SK-N-SH treated with all-trans-retinoic acid at 6 μM for 48 hours (cell line): ENCODE data around the gene LRRC4C.

ENCODE experiments used
- ATAC-seq: fragments of 200-7000 bp; cut with Tn5 transposase; 3 replicates; pipeline ENCODE4 v1.9.1; 2020; ENCODE audit warnings: mild to moderate bottlenecking, moderate library complexity
- ARNTL ChIP-seq: fragments of 450-650 bp; formaldehyde crosslinking; IDR thresholded peaks from 2 replicates; pipeline ENCODE4 v1.5.0; 2020; ENCODE audit warnings: low read depth, mild to moderate bottlenecking, moderate library complexity, borderline replicate concordance
- BACH2 ChIP-seq: fragments of 250-450 bp; sonication (Bioruptor Pico); IDR thresholded peaks from 2 replicates; pipeline ENCODE4 v1.9.0; 2021; ENCODE audit warnings: mild to moderate bottlenecking, borderline replicate concordance
- CSDC2 ChIP-seq: fragments of 250-450 bp; sonication (Bioruptor Pico); IDR thresholded peaks from 2 replicates; pipeline ENCODE4 v1.5.0; 2020; ENCODE audit warnings: mild to moderate bottlenecking, moderate library complexity
- ESRRG ChIP-seq: fragments of 250-450 bp; sonication (Bioruptor Pico); IDR thresholded peaks from 2 replicates; pipeline ENCODE4 v1.6.1; 2021; ENCODE audit warnings: mild to moderate bottlenecking
- GLIS3 ChIP-seq: fragments of 250-450 bp; sonication (Bioruptor Pico); IDR thresholded peaks from 2 replicates; pipeline ENCODE4 v1.5.0; 2020; ENCODE audit warnings: mild to moderate bottlenecking, moderate library complexity
- ISL1 ChIP-seq: fragments of 250-450 bp; sonication (Bioruptor Pico); IDR thresholded peaks from 2 replicates; pipeline ENCODE4 v2.1.2; 2022; ENCODE audit warnings: mild to moderate bottlenecking, moderate library complexity
- OSR1 ChIP-seq: fragments of 250-450 bp; sonication (Bioruptor Pico); IDR thresholded peaks from 2 replicates; pipeline ENCODE4 v1.8.0; 2022; ENCODE audit warnings: moderate library complexity, mild to moderate bottlenecking, inconsistent platforms
- RARB ChIP-seq: fragments of 250-450 bp; sonication (Bioruptor Pico); IDR thresholded peaks from 2 replicates; pipeline ENCODE4 v1.8.0; 2021; ENCODE audit warnings: mild to moderate bottlenecking, moderate library complexity
- SNAI2 ChIP-seq: fragments of 250-450 bp; sonication (Bioruptor Pico); IDR thresholded peaks from 2 replicates; pipeline ENCODE4 v1.5.0; 2020; ENCODE audit warnings: mild to moderate bottlenecking, moderate library complexity
- TCF4 ChIP-seq: fragments of 250-450 bp; sonication (Bioruptor Pico); IDR thresholded peaks from 2 replicates; pipeline ENCODE4 v1.8.0; 2021; ENCODE audit warnings: mild to moderate bottlenecking, moderate library complexity, borderline replicate concordance
- TOX ChIP-seq: fragments of 250-450 bp; sonication (Bioruptor Pico); IDR thresholded peaks from 2 replicates; pipeline ENCODE4 v1.8.0; 2021; ENCODE audit warnings: mild to moderate bottlenecking, moderate library complexity, borderline replicate concordance
- ZC3H10 ChIP-seq: fragments of 250-450 bp; sonication (Bioruptor Pico); IDR thresholded peaks from 2 replicates; pipeline ENCODE4 v1.5.1; 2021; ENCODE audit warnings: mild to moderate bottlenecking, moderate library complexity
- ZFP30 ChIP-seq: fragments of 450-650 bp; formaldehyde crosslinking; IDR thresholded peaks from 2 replicates; pipeline ENCODE4 v1.5.0; 2022; ENCODE audit warnings: mild to moderate bottlenecking, moderate library complexity
- ZNF565 ChIP-seq: fragments of 450-650 bp; formaldehyde crosslinking; conservative IDR thresholded peaks from 2 replicates; pipeline ENCODE4 v1.5.0; 2020; ENCODE audit warnings: low read depth, mild to moderate bottlenecking, moderate library complexity
- ZNF8 ChIP-seq: fragments of 450-650 bp; formaldehyde crosslinking; IDR thresholded peaks from 2 replicates; pipeline ENCODE4 v1.5.0; 2020; ENCODE audit warnings: mild to moderate bottlenecking, moderate library complexity
- TF ChIP-seq, protein P1 (sequence below): fragments of 250-450 bp; sonication (Bioruptor Pico); IDR thresholded peaks from 2 replicates; pipeline ENCODE4 v1.5.1; 2020; ENCODE audit warnings: low read depth, mild to moderate bottlenecking, moderate library complexity
- TF ChIP-seq, protein P2 (sequence below): fragments of 250-450 bp; sonication (Bioruptor Pico); IDR thresholded peaks from 2 replicates; pipeline ENCODE4 v1.8.0; 2021; ENCODE audit warnings: low read depth, mild to moderate bottlenecking, moderate library complexity, borderline replicate concordance
- TF ChIP-seq, protein P3 (sequence below): fragments of 250-450 bp; sonication (Bioruptor Pico); IDR thresholded peaks from 2 replicates; pipeline ENCODE4 v1.5.1; 2021; ENCODE audit warnings: mild to moderate bottlenecking, moderate library complexity
- TF ChIP-seq, protein P4 (sequence below): fragments of 250-450 bp; sonication (Bioruptor Pico); IDR thresholded peaks from 2 replicates; pipeline ENCODE4 v1.5.0; 2020; ENCODE audit warnings: mild to moderate bottlenecking, moderate library complexity
- TF ChIP-seq, protein P5 (sequence below): fragments of 250-450 bp; sonication (Bioruptor Pico); IDR thresholded peaks from 2 replicates; pipeline ENCODE4 v1.8.0; 2020; ENCODE audit warnings: mild to moderate bottlenecking, moderate library complexity, borderline replicate concordance

The LRRC4C gene

DNA sequence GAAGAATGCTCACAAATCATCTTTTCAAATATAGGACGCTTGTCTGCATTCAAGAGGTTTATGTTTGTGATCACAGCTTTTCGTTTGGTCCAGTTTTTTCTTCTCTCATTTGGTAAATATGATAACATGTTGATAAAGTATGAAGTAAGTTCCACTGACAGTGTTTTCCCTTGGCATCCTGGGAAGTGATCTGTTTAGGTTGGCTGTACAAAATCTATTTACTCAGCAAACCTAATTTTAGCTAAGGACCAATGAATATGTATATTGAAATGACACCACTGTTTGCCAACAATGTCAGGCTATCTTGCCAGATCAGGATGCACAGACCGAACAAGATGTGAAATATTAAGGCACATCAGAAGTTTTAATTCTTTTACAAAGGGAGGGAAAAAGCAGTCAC lies 1230.8 kb downstream of the LRRC4C start:
- TF ChIP-seq, protein P1, sequence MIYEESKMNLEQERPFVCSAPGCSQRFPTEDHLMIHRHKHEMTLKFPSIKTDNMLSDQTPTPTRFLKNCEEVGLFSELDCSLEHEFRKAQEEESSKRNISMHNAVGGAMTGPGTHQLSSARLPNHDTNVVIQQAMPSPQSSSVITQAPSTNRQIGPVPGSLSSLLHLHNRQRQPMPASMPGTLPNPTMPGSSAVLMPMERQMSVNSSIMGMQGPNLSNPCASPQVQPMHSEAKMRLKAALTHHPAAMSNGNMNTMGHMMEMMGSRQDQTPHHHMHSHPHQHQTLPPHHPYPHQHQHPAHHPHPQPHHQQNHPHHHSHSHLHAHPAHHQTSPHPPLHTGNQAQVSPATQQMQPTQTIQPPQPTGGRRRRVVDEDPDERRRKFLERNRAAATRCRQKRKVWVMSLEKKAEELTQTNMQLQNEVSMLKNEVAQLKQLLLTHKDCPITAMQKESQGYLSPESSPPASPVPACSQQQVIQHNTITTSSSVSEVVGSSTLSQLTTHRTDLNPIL: no peak
- TF ChIP-seq ZNF565 (CRISPR knock-in tag): no peak
- TF ChIP-seq TCF4 (CRISPR knock-in tag): no peak
- no peak for TF ChIP-seq TOX
- TF ChIP-seq ZC3H10 (CRISPR knock-in tag): no peak
- no peak for TF ChIP-seq ISL1
- TF ChIP-seq RARB (CRISPR knock-in tag): no peak
- TF ChIP-seq GLIS3 (CRISPR knock-in tag): no peak
- ATAC-seq: no peak

DNA sequence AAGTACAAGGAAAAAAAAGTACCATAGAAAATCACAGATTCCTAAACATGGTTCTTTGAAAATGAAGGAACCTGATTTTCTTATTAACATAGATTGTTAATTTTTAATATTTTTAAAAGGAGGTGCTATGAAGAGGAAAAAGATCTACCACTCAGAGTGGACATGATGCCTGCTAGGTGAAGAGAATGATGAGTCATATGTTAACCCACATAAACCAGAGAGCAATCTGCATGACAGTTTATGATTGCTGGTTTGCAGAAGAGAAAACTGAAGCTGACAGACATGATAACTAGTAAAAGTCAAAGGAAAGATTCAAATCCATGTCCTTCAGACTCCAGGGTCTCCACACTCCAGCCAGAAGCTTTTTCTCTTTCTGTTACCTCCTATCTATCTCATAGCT lies 1231.7 kb downstream of the LRRC4C start:
- TF ChIP-seq ISL1: peak; percentile 22; the same call in 1 of the 2 replicates
- TF ChIP-seq ZNF565 (CRISPR knock-in tag): no peak
- TF ChIP-seq, protein P2, sequence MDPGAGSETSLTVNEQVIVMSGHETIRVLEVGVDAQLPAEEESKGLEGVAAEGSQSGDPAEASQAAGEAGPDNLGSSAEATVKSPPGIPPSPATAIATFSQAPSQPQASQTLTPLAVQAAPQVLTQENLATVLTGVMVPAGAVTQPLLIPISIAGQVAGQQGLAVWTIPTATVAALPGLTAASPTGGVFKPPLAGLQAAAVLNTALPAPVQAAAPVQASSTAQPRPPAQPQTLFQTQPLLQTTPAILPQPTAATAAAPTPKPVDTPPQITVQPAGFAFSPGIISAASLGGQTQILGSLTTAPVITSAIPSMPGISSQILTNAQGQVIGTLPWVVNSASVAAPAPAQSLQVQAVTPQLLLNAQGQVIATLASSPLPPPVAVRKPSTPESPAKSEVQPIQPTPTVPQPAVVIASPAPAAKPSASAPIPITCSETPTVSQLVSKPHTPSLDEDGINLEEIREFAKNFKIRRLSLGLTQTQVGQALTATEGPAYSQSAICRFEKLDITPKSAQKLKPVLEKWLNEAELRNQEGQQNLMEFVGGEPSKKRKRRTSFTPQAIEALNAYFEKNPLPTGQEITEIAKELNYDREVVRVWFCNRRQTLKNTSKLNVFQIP: no peak
- no peak for TF ChIP-seq ZNF8 (CRISPR knock-in tag)
- TF ChIP-seq ARNTL (CRISPR knock-in tag): no peak
- no peak for TF ChIP-seq TCF4 (CRISPR knock-in tag)
- no peak for TF ChIP-seq ZFP30 (CRISPR knock-in tag)
- no peak for TF ChIP-seq GLIS3 (CRISPR knock-in tag)
- no peak for ATAC-seq

DNA sequence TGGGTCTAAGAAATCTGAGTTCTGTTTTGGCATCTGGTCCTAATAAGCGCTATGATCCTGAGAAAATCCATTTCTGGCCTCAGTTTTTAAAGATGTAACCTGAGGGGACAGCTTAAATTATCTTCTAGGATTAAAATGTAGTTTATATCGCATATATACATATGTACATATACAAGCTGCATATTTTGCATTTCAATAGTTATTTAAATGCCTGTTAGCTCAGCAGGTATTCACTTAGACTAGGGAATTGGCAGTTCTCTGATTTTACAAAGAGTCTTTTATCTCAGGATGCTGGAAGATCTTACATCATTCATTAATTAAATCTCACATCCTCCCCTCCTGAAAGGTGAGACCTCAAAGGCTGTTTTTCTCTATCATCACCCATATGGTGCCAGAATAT lies 1232.8 kb downstream of the LRRC4C start:
- TF ChIP-seq ZC3H10 (CRISPR knock-in tag) (no peak), ZNF565 (CRISPR knock-in tag) (no peak), ISL1 (no peak), ZNF8 (CRISPR knock-in tag) (no peak), ZFP30 (CRISPR knock-in tag) (no peak), CSDC2 (no peak), ARNTL (CRISPR knock-in tag) (no peak), BACH2 (no peak), RARB (CRISPR knock-in tag) (no peak), SNAI2 (CRISPR knock-in tag) (no peak), ESRRG (CRISPR knock-in tag) (no peak), OSR1 (no peak), TOX (no peak)
- TF ChIP-seq, protein P2: no peak
- TF ChIP-seq, protein P1: no peak
- TF ChIP-seq, protein P3, sequence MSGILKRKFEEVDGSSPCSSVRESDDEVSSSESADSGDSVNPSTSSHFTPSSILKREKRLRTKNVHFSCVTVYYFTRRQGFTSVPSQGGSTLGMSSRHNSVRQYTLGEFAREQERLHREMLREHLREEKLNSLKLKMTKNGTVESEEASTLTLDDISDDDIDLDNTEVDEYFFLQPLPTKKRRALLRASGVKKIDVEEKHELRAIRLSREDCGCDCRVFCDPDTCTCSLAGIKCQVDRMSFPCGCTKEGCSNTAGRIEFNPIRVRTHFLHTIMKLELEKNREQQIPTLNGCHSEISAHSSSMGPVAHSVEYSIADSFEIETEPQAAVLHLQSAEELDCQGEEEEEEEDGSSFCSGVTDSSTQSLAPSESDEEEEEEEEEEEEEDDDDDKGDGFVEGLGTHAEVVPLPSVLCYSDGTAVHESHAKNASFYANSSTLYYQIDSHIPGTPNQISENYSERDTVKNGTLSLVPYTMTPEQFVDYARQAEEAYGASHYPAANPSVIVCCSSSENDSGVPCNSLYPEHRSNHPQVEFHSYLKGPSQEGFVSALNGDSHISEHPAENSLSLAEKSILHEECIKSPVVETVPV (CRISPR knock-in tag): no peak
- TF ChIP-seq, protein P4, sequence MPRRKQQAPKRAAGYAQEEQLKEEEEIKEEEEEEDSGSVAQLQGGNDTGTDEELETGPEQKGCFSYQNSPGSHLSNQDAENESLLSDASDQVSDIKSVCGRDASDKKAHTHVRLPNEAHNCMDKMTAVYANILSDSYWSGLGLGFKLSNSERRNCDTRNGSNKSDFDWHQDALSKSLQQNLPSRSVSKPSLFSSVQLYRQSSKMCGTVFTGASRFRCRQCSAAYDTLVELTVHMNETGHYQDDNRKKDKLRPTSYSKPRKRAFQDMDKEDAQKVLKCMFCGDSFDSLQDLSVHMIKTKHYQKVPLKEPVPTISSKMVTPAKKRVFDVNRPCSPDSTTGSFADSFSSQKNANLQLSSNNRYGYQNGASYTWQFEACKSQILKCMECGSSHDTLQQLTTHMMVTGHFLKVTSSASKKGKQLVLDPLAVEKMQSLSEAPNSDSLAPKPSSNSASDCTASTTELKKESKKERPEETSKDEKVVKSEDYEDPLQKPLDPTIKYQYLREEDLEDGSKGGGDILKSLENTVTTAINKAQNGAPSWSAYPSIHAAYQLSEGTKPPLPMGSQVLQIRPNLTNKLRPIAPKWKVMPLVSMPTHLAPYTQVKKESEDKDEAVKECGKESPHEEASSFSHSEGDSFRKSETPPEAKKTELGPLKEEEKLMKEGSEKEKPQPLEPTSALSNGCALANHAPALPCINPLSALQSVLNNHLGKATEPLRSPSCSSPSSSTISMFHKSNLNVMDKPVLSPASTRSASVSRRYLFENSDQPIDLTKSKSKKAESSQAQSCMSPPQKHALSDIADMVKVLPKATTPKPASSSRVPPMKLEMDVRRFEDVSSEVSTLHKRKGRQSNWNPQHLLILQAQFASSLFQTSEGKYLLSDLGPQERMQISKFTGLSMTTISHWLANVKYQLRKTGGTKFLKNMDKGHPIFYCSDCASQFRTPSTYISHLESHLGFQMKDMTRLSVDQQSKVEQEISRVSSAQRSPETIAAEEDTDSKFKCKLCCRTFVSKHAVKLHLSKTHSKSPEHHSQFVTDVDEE (CRISPR knock-in tag): no peak
- TF ChIP-seq, protein P5, sequence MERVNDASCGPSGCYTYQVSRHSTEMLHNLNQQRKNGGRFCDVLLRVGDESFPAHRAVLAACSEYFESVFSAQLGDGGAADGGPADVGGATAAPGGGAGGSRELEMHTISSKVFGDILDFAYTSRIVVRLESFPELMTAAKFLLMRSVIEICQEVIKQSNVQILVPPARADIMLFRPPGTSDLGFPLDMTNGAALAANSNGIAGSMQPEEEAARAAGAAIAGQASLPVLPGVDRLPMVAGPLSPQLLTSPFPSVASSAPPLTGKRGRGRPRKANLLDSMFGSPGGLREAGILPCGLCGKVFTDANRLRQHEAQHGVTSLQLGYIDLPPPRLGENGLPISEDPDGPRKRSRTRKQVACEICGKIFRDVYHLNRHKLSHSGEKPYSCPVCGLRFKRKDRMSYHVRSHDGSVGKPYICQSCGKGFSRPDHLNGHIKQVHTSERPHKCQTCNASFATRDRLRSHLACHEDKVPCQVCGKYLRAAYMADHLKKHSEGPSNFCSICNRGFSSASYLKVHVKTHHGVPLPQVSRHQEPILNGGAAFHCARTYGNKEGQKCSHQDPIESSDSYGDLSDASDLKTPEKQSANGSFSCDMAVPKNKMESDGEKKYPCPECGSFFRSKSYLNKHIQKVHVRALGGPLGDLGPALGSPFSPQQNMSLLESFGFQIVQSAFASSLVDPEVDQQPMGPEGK (CRISPR knock-in tag): no peak
- no peak for ATAC-seq
